SK-N-SH (cell line): ENCODE measurements around the gene SLC1A1.

Source experiments
- CTCF ChIP-seq: fragments of 200-600 bp; sonication (generic); IDR thresholded peaks from 2 replicates; pipeline ENCODE4 v1.6.1; 2017; ENCODE audit warnings: antibody characterized with exemption, mild to moderate bottlenecking, moderate library complexity
- EZH2phosphoT487 ChIP-seq: fragments of 200-600 bp; sonication (generic); IDR thresholded peaks from 2 replicates; pipeline ENCODE4 v1.6.1; 2017; ENCODE audit warnings: low read depth, mixed run types, mild to moderate bottlenecking, antibody characterized with exemption, moderate library complexity, borderline replicate concordance
- MXI1 ChIP-seq: IDR thresholded peaks from 2 replicates; pipeline ENCODE4 v1.6.1; 2012; ENCODE audit warnings: mild to moderate bottlenecking, low read depth, low read length, improper control_type of control experiment
- NRF1 ChIP-seq: IDR thresholded peaks from 2 replicates; pipeline ENCODE4 v1.6.1; 2012; ENCODE audit warnings: low read depth, mild to moderate bottlenecking, low read length
- POLR2AphosphoS5 ChIP-seq: IDR thresholded peaks from 2 replicates; pipeline ENCODE4 v1.6.1; 2012; ENCODE audit warnings: low read depth, low read length
- RAD21 ChIP-seq: IDR thresholded peaks from 2 replicates; pipeline ENCODE4 v1.6.1; 2012; ENCODE audit warnings: mild to moderate bottlenecking, low read length
- REST ChIP-seq: IDR thresholded peaks from 2 replicates; pipeline ENCODE4 v1.6.1; 2012; ENCODE audit warnings: mild to moderate bottlenecking, low read depth, low read length, moderate library complexity
- RXRA ChIP-seq: IDR thresholded peaks from 2 replicates; pipeline ENCODE4 v1.4.0; 2012; ENCODE audit warnings: low read depth, mild to moderate bottlenecking, borderline replicate concordance
- TAF1 ChIP-seq: IDR thresholded peaks from 2 replicates; pipeline ENCODE4 v1.6.1; 2012; ENCODE audit warnings: low read depth, mild to moderate bottlenecking, low read length, moderate library complexity, borderline replicate concordance
- USF2 ChIP-seq: fragments of 150-350 bp; IDR thresholded peaks from 2 replicates; pipeline ENCODE4 v1.6.1; 2017; ENCODE audit warnings: antibody characterized with exemption, low read length, low read depth, borderline replicate concordance
- YY1 ChIP-seq: IDR thresholded peaks from 2 replicates; pipeline ENCODE4 v1.4.0; 2012; ENCODE audit warnings: low read depth, mild to moderate bottlenecking

GRCh38 chr9:4581035-4581760 is 90.9 kb downstream of the SLC1A1 start:
- TF ChIP-seq TAF1 (no peak), USF2 (no peak), POLR2AphosphoS5 (no peak), CTCF (no peak), REST (no peak), RAD21 (no peak), NRF1 (no peak), MXI1 (no peak), EZH2phosphoT487 (no peak), RXRA (no peak), YY1 (no peak)
